ENCODE measurements around the gene ZNF526. TPM values are rescaled to one million over a fixed set of nuclear protein-coding genes. Genes with fewer than 3 reads are reported as not detected.

The ZNF526 gene
- total RNA-seq, 1 experiment from 2014 or later: 13.1 TPM

DNA sequence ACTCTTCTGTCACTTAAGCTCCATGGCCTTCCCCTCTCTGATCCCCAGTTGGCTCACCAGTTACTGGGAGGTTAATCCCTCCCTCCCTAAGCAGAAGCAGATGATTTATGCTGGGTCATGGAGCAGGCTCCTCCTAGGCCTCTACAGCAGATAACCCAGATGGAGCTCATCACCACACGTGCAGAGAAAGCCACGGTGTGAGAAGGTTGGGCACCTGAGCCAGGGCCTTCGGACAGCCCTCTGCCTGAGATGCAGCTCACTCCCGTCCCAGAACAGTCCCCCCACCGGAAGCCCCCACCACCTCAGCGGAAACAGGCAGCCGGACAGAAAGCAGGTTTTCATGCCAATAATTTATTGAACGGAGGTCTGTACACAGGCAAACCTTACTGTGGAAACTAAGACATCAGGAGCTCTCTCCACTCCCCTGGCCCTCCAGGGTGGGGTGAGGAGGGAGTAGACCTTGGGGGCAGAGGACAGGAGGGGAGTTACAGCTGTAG is 9.8 kb downstream of the ZNF526 start (continued):
- TF ChIP-seq, protein P1, sequence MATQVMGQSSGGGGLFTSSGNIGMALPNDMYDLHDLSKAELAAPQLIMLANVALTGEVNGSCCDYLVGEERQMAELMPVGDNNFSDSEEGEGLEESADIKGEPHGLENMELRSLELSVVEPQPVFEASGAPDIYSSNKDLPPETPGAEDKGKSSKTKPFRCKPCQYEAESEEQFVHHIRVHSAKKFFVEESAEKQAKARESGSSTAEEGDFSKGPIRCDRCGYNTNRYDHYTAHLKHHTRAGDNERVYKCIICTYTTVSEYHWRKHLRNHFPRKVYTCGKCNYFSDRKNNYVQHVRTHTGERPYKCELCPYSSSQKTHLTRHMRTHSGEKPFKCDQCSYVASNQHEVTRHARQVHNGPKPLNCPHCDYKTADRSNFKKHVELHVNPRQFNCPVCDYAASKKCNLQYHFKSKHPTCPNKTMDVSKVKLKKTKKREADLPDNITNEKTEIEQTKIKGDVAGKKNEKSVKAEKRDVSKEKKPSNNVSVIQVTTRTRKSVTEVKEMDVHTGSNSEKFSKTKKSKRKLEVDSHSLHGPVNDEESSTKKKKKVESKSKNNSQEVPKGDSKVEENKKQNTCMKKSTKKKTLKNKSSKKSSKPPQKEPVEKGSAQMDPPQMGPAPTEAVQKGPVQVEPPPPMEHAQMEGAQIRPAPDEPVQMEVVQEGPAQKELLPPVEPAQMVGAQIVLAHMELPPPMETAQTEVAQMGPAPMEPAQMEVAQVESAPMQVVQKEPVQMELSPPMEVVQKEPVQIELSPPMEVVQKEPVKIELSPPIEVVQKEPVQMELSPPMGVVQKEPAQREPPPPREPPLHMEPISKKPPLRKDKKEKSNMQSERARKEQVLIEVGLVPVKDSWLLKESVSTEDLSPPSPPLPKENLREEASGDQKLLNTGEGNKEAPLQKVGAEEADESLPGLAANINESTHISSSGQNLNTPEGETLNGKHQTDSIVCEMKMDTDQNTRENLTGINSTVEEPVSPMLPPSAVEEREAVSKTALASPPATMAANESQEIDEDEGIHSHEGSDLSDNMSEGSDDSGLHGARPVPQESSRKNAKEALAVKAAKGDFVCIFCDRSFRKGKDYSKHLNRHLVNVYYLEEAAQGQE (IDR thresholded peaks at IDR 0.05; ENCODE audit: low read depth): no peak
- no peak for TF ChIP-seq RAD21 (IDR thresholded peaks at IDR 0.05; ENCODE audit: low read depth)
- TF ChIP-seq CEBPB (IDR thresholded peaks at IDR 0.05; ENCODE audit: low read depth): no peak
- no peak for TF ChIP-seq FOSL1 (IDR thresholded peaks at IDR 0.05; ENCODE audit: low read depth)
- TF ChIP-seq EZH2phosphoT487 (IDR thresholded peaks at IDR 0.05; ENCODE audit: borderline replicate concordance): no peak
- TF ChIP-seq SIN3A (IDR thresholded peaks at IDR 0.05; ENCODE audit: low read depth): no peak
- no peak for TF ChIP-seq JUND (IDR thresholded peaks at IDR 0.05)

DNA sequence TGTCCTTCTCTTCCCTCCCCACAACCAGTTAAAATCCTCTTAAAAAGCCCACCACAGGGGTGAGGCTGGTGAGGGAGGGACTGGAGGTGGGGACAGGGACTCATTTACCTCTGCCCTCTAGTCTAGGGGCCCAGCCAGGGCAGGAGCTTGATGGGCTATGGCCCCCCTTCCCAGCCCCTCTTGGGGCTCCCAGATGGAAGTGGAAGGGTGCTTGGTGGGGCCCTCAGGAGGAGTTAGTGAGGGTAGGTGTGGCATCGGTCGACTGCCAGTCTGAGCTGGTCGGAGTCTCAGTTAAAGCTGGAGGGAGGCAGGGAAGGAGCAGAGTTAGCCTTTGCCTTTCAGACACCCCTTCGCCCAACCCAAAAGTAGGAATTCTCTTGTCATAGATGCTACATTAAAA is 10.5 kb downstream of the ZNF526 start:
- no peak overlapping the region for H3K27ac ChIP-seq (ENCODE audit: low read depth, low read length)
- no peaks in the 10 kb centered on the region for H3K27me3 ChIP-seq (ENCODE audit: insufficient read depth, low read length)
- intact Hi-C loops (cut with micrococcal nuclease): no loop called here
- ChIA-PET CTCF (no interaction called here), POLR2A (interaction anchor here (0.5 kb wide), 1 partner anchor 66 kb away, joined by 3 read pairs; no protein-coding TSS in a partner anchor), RAD21 (ENCODE audit: low non-redundant PET in 1 of 2, low total read pairs in 2 of 2, uncharacterized antibody in 2 of 2, unreplicated experiment in 2 of 2) (no interaction called here)
- ATAC-seq: no peak
- H3K9ac ChIP-seq (ENCODE audit: low read length): no peak overlapping the region
- no peaks in the 10 kb centered on the region for H4K20me1 ChIP-seq (ENCODE audit: insufficient read depth)
- H3K9me3 ChIP-seq (ENCODE audit: control insufficient read depth in 1 of 2, insufficient read depth in 1 of 2, low read depth in 1 of 2, low read length in 2 of 2): no peaks in the 10 kb centered on the region
- H3K4me2 ChIP-seq (ENCODE audit: low read length): no peak overlapping the region
- peaks cover 40 to 50% of the 10 kb centered on the region in 2 experiments; a peak in 3 of 4 replicates for H3K36me3 ChIP-seq (ENCODE audit: control insufficient read depth in 1 of 2, insufficient read depth in 2 of 2, low read length in 2 of 2)
- no peak for DNase-seq (ENCODE audit: low read depth, low spot score)
- no peak overlapping the region for H3K4me3 ChIP-seq (replicated peaks in 1 of 2; ENCODE audit: low read depth in 1 of 2, low read length in 2 of 2)
- H2AFZ ChIP-seq (ENCODE audit: low read depth, low read length, poor library complexity, severe bottlenecking): no peak overlapping the region
- TF ChIP-seq CBX3 (IDR thresholded peaks at IDR 0.05; ENCODE audit: low read depth) (no peak), CEBPB (IDR thresholded peaks at IDR 0.05; ENCODE audit: low read depth) (no peak), FOSL1 (IDR thresholded peaks at IDR 0.05; ENCODE audit: low read depth) (no peak), EZH2 (IDR thresholded peaks at IDR 0.05) (no peak)
- TF ChIP-seq, protein P2, sequence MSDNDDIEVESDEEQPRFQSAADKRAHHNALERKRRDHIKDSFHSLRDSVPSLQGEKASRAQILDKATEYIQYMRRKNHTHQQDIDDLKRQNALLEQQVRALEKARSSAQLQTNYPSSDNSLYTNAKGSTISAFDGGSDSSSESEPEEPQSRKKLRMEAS (IDR thresholded peaks at IDR 0.05): no peak
- peaks cover 61% of the 10 kb centered on the region; the same call in 1 of the 2 replicates for H3K79me2 ChIP-seq (ENCODE audit: insufficient read depth, low read length)
- no TSS peak for BruUV-seq (replicated peaks)
- no peaks in the 10 kb centered on the region for H3K9me2 ChIP-seq (ENCODE audit: insufficient read depth)
- H3K4me1 ChIP-seq (ENCODE audit: control insufficient read depth in 1 of 2, insufficient read depth in 2 of 2, low read length in 2 of 2): no peaks in the 10 kb centered on the region
